ENCODE measurements around the gene BNC2.

BNC2 gene

GRCh38 chr9:16602494-16602893 lies 268.0 kb downstream of the BNC2 start:
- Histone ChIP-seq H3K9me3 (ENCODE audit: control insufficient read depth, low read depth, low read length) (no peaks in the 10 kb centered on the region), H3K36me3 (ENCODE audit: control insufficient read depth, low read depth, low read length) (no peaks in the 10 kb centered on the region), H3K27me3 (ENCODE audit: control insufficient read depth, insufficient read depth, low read length) (no peaks in the 10 kb centered on the region), H3K9ac (ENCODE audit: low read length) (no peak overlapping the region), H3K4me1 (ENCODE audit: control insufficient read depth, low read depth, low read length) (peaks cover 6% of the 10 kb centered on the region), H3K27ac (ENCODE audit: low read length) (no peak overlapping the region), H3K4me3 (ENCODE audit: low read length) (no peak overlapping the region)

GRCh38 chr9:16601991-16602390 lies 268.5 kb downstream of the BNC2 start:
- H3K27ac ChIP-seq (ENCODE audit: low read length), result no peak overlapping the region

GRCh38 chr9:16598316-16598715 lies 272.2 kb downstream of the BNC2 start:
- Histone ChIP-seq H3K9ac (ENCODE audit: low read length) (no peak overlapping the region), H3K36me3 (ENCODE audit: control insufficient read depth, low read depth, low read length) (no peaks in the 10 kb centered on the region), H3K9me3 (ENCODE audit: control insufficient read depth, low read depth, low read length) (no peaks in the 10 kb centered on the region), H3K27ac (ENCODE audit: low read length) (no peak overlapping the region), H3K27me3 (ENCODE audit: control insufficient read depth, insufficient read depth, low read length) (no peaks in the 10 kb centered on the region), H3K4me1 (ENCODE audit: control insufficient read depth, low read depth, low read length) (peaks cover 13% of the 10 kb centered on the region), H3K4me3 (ENCODE audit: low read length) (no peak overlapping the region)

More at GRCh38 chr9:16601991-16602390, 268.5 kb downstream of the BNC2 start:
- Histone ChIP-seq H3K4me3 (ENCODE audit: low read length) (no peak overlapping the region), H3K4me1 (ENCODE audit: control insufficient read depth, low read depth, low read length) (peaks cover 11% of the 10 kb centered on the region), H3K9me3 (ENCODE audit: control insufficient read depth, low read depth, low read length) (no peaks in the 10 kb centered on the region), H3K9ac (ENCODE audit: low read length) (no peak overlapping the region), H3K36me3 (ENCODE audit: control insufficient read depth, low read depth, low read length) (no peaks in the 10 kb centered on the region), H3K27me3 (ENCODE audit: control insufficient read depth, insufficient read depth, low read length) (no peaks in the 10 kb centered on the region)

GRCh38 chr9:16597136-16597535 lies 273.3 kb downstream of the BNC2 start:
- H3K4me1 ChIP-seq (ENCODE audit: control insufficient read depth, low read depth, low read length), result peaks cover 13% of the 10 kb centered on the region
- H3K4me3 ChIP-seq (ENCODE audit: low read length), result no peak overlapping the region
- no peaks in the 10 kb centered on the region for H3K9me3 ChIP-seq (ENCODE audit: control insufficient read depth, low read depth, low read length)
- H3K36me3 ChIP-seq (ENCODE audit: control insufficient read depth, low read depth, low read length), result no peaks in the 10 kb centered on the region
- no peak overlapping the region for H3K27ac ChIP-seq (ENCODE audit: low read length)
- H3K9ac ChIP-seq (ENCODE audit: low read length), result no peak overlapping the region
- no peaks in the 10 kb centered on the region for H3K27me3 ChIP-seq (ENCODE audit: control insufficient read depth, insufficient read depth, low read length)

DNA sequence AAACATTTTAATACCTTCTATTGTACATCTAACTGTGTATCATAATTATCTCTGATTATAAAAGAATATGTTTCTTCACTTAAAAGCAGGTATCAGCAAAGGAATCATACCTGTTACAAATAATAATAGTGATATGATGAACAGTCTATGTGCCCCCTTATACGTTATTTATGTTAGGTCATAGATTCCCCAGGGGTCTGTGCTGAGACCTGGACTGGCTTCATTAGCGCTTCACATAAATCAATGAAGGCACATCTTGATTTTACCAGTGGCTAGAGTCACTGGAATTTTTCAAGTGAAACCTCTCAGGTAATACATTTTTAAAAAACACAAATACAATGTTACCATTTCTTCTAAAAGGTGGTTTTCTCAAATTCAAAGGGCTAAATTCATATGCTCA lies 275.2 kb downstream of the BNC2 start:
- H3K9me3 ChIP-seq (ENCODE audit: control insufficient read depth, low read depth, low read length), result no peaks in the 10 kb centered on the region
- H3K27ac ChIP-seq (ENCODE audit: low read length), result no peak overlapping the region
- H3K27me3 ChIP-seq (ENCODE audit: control insufficient read depth, insufficient read depth, low read length), result no peaks in the 10 kb centered on the region

GRCh38 chr9:16594787-16595186 lies 275.7 kb downstream of the BNC2 start:
- no peaks in the 10 kb centered on the region for H3K9me3 ChIP-seq (ENCODE audit: control insufficient read depth, low read depth, low read length)
- H3K27me3 ChIP-seq (ENCODE audit: control insufficient read depth, insufficient read depth, low read length), result no peaks in the 10 kb centered on the region
- H3K4me3 ChIP-seq (ENCODE audit: low read length), result no peak overlapping the region
- no peak overlapping the region for H3K9ac ChIP-seq (ENCODE audit: low read length)
- H3K36me3 ChIP-seq (ENCODE audit: control insufficient read depth, low read depth, low read length), result no peaks in the 10 kb centered on the region
- no peak overlapping the region for H3K27ac ChIP-seq (ENCODE audit: low read length)
- H3K4me1 ChIP-seq (ENCODE audit: control insufficient read depth, low read depth, low read length), result peaks cover 7% of the 10 kb centered on the region

More for the DNA sequence above, 275.2 kb downstream of the BNC2 start:
- H3K9ac ChIP-seq (ENCODE audit: low read length), result no peak overlapping the region
- no peaks in the 10 kb centered on the region for H3K36me3 ChIP-seq (ENCODE audit: control insufficient read depth, low read depth, low read length)
- peaks cover 7% of the 10 kb centered on the region for H3K4me1 ChIP-seq (ENCODE audit: control insufficient read depth, low read depth, low read length)
- no peak overlapping the region for H3K4me3 ChIP-seq (ENCODE audit: low read length)

DNA sequence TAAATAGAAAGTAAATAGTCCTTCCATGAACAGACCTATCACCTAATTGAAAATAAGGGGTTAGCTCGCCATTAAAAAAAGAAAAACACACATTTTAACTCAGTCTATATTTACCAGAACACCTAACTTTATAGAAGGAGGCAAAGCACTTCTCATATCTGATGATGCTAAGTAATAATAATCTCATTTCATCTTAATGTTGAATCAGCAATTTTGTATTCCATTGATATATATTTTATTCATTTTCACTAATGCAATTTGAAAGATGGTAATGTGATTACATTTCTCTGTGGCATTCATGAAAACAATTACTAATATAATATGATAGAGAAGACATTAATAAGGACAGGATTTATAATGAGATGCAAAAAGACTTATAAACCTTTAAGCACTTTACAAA lies 276.7 kb downstream of the BNC2 start:
- Histone ChIP-seq H3K27ac (ENCODE audit: low read length) (no peak overlapping the region), H3K4me3 (ENCODE audit: low read length) (no peak overlapping the region), H3K27me3 (ENCODE audit: control insufficient read depth, insufficient read depth, low read length) (no peaks in the 10 kb centered on the region), H3K9me3 (ENCODE audit: control insufficient read depth, low read depth, low read length) (no peaks in the 10 kb centered on the region), H3K4me1 (ENCODE audit: control insufficient read depth, low read depth, low read length) (peaks cover 7% of the 10 kb centered on the region), H3K36me3 (ENCODE audit: control insufficient read depth, low read depth, low read length) (no peaks in the 10 kb centered on the region), H3K9ac (ENCODE audit: low read length) (no peak overlapping the region)

DNA sequence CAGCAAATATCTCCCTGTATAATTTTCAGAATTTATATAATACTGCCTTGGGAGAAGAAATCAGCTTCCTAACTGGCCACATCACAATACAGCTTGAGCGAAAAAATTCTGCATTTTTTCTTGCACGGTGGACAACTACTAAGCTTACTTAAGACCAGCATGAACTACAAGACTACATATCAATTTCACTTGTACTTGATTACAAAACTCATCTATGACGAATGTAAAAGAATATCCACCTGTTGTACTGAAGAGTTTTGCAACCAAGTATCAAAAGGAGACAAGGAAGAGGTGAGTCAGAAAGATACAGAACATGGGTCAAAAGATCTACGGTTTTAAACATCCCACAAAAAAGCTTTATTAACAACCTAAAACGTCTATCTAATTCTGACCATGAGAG lies 279.4 kb downstream of the BNC2 start:
- Histone ChIP-seq H3K27me3 (ENCODE audit: control insufficient read depth, insufficient read depth, low read length) (no peaks in the 10 kb centered on the region), H3K27ac (ENCODE audit: low read length) (no peak overlapping the region), H3K9ac (ENCODE audit: low read length) (no peak overlapping the region), H3K36me3 (ENCODE audit: control insufficient read depth, low read depth, low read length) (no peaks in the 10 kb centered on the region), H3K4me3 (ENCODE audit: low read length) (no peak overlapping the region), H3K4me1 (ENCODE audit: control insufficient read depth, low read depth, low read length) (no peaks in the 10 kb centered on the region), H3K9me3 (ENCODE audit: control insufficient read depth, low read depth, low read length) (no peaks in the 10 kb centered on the region)

GRCh38 chr9:16585591-16585990 lies 284.9 kb downstream of the BNC2 start:
- Histone ChIP-seq H3K9ac (ENCODE audit: low read length) (no peak overlapping the region), H3K36me3 (ENCODE audit: control insufficient read depth, low read depth, low read length) (no peaks in the 10 kb centered on the region), H3K4me3 (ENCODE audit: low read length) (no peak overlapping the region), H3K27me3 (ENCODE audit: control insufficient read depth, insufficient read depth, low read length) (no peaks in the 10 kb centered on the region), H3K27ac (ENCODE audit: low read length) (no peak overlapping the region), H3K9me3 (ENCODE audit: control insufficient read depth, low read depth, low read length) (no peaks in the 10 kb centered on the region), H3K4me1 (ENCODE audit: control insufficient read depth, low read depth, low read length) (no peaks in the 10 kb centered on the region)

DNA sequence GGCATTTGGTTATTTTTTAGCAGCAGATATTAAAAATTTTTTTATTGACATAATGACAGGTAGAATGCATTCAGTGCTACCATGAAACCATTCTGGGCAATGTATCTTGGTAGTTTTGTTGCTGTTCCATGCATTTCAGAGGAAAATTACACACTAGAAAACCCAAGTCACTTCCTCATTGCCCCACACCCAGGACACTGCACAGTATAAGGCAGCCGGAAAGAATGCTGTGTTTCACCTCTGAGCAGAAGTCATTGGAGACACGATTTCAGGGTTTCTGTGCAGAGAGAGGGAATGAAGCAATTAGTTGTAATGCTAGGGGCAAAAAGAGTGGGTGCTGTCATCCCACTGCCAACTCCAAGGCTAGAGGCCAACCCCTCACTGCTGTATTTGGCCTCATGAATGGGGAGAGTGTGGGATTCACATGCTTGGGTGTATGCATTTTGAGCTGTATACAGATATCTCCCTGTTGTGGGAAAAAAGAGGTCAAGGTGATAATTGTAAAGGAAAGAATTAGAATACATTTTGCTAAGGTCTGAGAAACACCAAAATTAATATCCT lies 290.5 kb downstream of the BNC2 start:
- H3K4me3 ChIP-seq (ENCODE audit: low read length), result no peak overlapping the region
- no peak overlapping the region for H3K27ac ChIP-seq (ENCODE audit: low read length)
- H3K36me3 ChIP-seq (ENCODE audit: control insufficient read depth, low read depth, low read length), result no peaks in the 10 kb centered on the region
- H3K9ac ChIP-seq (ENCODE audit: low read length), result no peak overlapping the region
- H3K9me3 ChIP-seq (ENCODE audit: control insufficient read depth, low read depth, low read length), result no peaks in the 10 kb centered on the region
- no peaks in the 10 kb centered on the region for H3K27me3 ChIP-seq (ENCODE audit: control insufficient read depth, insufficient read depth, low read length)
- no peaks in the 10 kb centered on the region for H3K4me1 ChIP-seq (ENCODE audit: control insufficient read depth, low read depth, low read length)

- Histone ChIP-seq H3K27ac (ENCODE audit: low read length) (no peak overlapping the region), H3K4me1 (ENCODE audit: control insufficient read depth, low read depth, low read length) (peaks cover 12% of the 10 kb centered on the region), H3K9me3 (ENCODE audit: control insufficient read depth, low read depth, low read length) (no peaks in the 10 kb centered on the region), H3K27me3 (ENCODE audit: control insufficient read depth, insufficient read depth, low read length) (no peaks in the 10 kb centered on the region), H3K9ac (ENCODE audit: low read length) (no peak overlapping the region), H3K4me3 (ENCODE audit: low read length) (no peak overlapping the region), H3K36me3 (ENCODE audit: control insufficient read depth, low read depth, low read length) (no peaks in the 10 kb centered on the region)
Observed at GRCh38 chr9:16575986-16576245, 294.6 kb downstream of the BNC2 start.

DNA sequence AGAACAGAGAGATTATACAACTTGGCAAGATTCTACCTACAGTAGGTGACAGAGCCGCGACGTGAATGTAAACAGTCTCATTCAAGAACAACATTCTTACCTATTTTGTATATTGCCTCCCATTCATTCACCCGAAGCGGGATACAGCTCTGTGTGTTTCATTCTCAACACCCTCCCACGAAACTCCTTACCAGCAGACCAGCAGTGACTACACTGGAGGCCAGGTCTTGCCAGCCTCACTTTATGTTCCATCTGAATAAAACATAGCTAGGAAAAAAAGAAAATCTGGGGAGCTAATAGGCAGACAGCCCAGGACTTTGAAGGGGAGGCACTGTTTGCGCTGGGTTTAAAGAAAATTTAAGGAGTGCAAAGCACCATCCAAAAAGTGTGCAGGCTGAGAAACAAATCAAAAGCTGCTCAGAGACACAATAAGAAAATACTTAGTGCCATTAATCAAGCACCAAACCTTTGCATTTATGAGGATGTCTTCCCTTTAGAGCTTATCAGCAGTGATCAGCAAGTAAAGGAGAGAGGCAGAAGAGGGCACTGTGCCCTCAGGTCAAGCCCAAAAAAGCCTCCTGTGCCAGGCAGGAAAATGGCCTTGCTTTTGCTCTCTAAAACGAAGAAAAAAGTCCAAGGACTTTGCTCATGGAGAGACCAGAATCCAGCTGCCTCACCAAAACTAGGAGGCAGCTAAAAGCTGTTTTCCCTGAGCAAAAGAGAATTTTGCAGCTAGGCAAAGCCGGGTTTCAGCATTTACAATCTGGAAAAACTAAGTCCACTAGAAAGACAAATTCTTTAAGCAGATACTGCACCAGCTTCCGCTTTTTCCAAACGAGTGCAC lies 295.1 kb downstream of the BNC2 start:
- Histone ChIP-seq H3K36me3 (ENCODE audit: control insufficient read depth, low read depth, low read length) (no peaks in the 10 kb centered on the region), H3K4me3 (ENCODE audit: low read length) (no peak overlapping the region), H3K27ac (ENCODE audit: low read length) (no peak overlapping the region), H3K4me1 (ENCODE audit: control insufficient read depth, low read depth, low read length) (peaks cover 12% of the 10 kb centered on the region), H3K9ac (ENCODE audit: low read length) (no peak overlapping the region), H3K9me3 (ENCODE audit: control insufficient read depth, low read depth, low read length) (no peaks in the 10 kb centered on the region), H3K27me3 (ENCODE audit: control insufficient read depth, insufficient read depth, low read length) (no peaks in the 10 kb centered on the region)
